Progenitor cell of endocrine pancreas (in vitro differentiated cells): Measurements from ENCODE around the gene MEOX1. TPM values are rescaled to one million over a fixed set of nuclear protein-coding genes. Genes with fewer than 3 reads are reported as not detected.
A peak's percentile ranks its signal among the peaks of the same experiment; 100 is the strongest.

ENCODE experiments used
- DNase-seq: peaks from one replicate; pipeline ENCODE4 v3.0.0; 2021; ENCODE audit warnings: low spot score; ENCODE audit not compliant: unreplicated experiment
- H3K27ac Mint-ChIP-seq: 2 replicates; pipeline ENCODE4 v1.8.0; 2021; ENCODE audit warnings: mild to moderate bottlenecking, moderate library complexity, mixed read lengths
- H3K27me3 Mint-ChIP-seq: 2 replicates; pipeline ENCODE4 v1.8.0; 2021; ENCODE audit warnings: mixed read lengths
- H3K36me3 Mint-ChIP-seq: 2 replicates; pipeline ENCODE4 v1.8.0; 2022; ENCODE audit warnings: mixed read lengths; ENCODE audit not compliant: insufficient read depth
- H3K4me1 Mint-ChIP-seq: 2 replicates; pipeline ENCODE4 v1.8.0; 2021; ENCODE audit warnings: low read depth, mixed read lengths
- H3K4me3 Mint-ChIP-seq: 2 replicates; pipeline ENCODE4 v1.8.0; 2021; ENCODE audit warnings: low read depth, mild to moderate bottlenecking, moderate library complexity, mixed read lengths
- H3K9me3 Mint-ChIP-seq: 2 replicates; pipeline ENCODE4 v1.8.0; 2021; ENCODE audit warnings: low read depth, mixed read lengths
- CTCF ChIP-seq: fragments of 200-600 bp; sonication (generic); IDR thresholded peaks from one replicate; pipeline ENCODE4 v1.5.0; 2021; ENCODE audit warnings: antibody characterized with exemption, mild to moderate bottlenecking; ENCODE audit not compliant: unreplicated experiment
- long read RNA-seq: library from polyadenylated mRNA; unstranded; transcript quantifications from one replicate; pipeline ENCODE4 v2.0.0, GENCODE V29; 2020
- total RNA-seq: library from RNA; stranded (reverse); gene quantifications from 2 replicates; pipeline ENCODE4 v1.2.1, GENCODE V29; 2021

The MEOX1 gene
- total RNA-seq = 1.1 and 1.2 TPM in 2 replicates
- long read RNA-seq, partial matches to known transcripts = 0 of 3 reads
- long read RNA-seq, other reads (novel, unspliced or antisense) = 0 of 3 reads

DNA sequence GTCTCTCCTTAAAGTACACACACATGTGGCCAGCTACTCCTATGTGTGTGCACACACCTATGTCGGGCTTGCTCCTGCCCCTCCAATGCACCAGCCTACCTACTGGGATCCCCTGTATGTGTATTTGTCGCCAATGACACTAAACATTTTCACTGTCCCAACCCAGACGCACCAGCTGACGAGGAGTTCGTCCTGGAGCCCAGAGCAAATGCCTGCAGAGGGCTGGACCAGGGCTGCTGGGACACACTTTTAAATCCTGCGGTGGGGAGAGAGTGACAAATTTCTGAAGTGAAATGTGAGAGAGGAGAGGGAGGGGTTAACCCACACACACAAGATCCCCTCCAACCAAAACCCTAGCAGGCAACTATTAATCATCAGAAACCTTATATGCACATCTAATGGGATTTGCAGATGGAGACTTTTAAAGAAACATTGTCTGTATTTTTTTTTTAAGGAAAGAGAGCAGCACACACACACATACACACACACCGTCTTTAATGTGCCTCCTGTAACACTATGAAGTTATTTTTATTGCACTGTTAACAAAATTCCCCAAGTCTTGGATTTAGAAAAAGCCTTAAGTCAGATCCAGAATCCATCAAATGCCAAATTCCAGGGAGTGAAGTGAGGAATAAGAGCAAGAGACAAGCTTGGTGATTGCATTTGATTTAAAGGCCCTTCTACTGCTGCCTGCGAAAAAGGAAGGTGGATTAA, at the start of gene MEOX1:
TSS of gene MEOX1 (minus strand) at position 224 of the 714 bp plus-strand sequence. CDS start 388 bp downstream, outside the sequence.
- H3K36me3 Mint-ChIP-seq = no peaks in the 10 kb centered on the region
- H3K4me1 Mint-ChIP-seq = peaks cover 21% of the 10 kb centered on the region
- H3K4me3 Mint-ChIP-seq = no peak within 1 kb of the TSS
- no peak for TF ChIP-seq CTCF
- no peak for DNase-seq
- no peaks in the 10 kb centered on the region for H3K9me3 Mint-ChIP-seq
- peaks cover 8% of the 10 kb centered on the region for H3K27me3 Mint-ChIP-seq
- H3K27ac Mint-ChIP-seq = peak within 1 kb of the TSS; percentile 45

- Mint-ChIP-seq H3K27ac (no peak overlapping the region), H3K27me3 (peaks cover 30% of the 10 kb centered on the region), H3K9me3 (no peaks in the 10 kb centered on the region), H3K4me1 (peaks cover 8% of the 10 kb centered on the region), H3K36me3 (no peaks in the 10 kb centered on the region), H3K4me3 (no peak overlapping the region)
- no peak for TF ChIP-seq CTCF
- DNase-seq = no peak
These were observed 48.4 kb upstream of the MEOX1 start for GRCh38 chr17:43710101-43710500.

DNA sequence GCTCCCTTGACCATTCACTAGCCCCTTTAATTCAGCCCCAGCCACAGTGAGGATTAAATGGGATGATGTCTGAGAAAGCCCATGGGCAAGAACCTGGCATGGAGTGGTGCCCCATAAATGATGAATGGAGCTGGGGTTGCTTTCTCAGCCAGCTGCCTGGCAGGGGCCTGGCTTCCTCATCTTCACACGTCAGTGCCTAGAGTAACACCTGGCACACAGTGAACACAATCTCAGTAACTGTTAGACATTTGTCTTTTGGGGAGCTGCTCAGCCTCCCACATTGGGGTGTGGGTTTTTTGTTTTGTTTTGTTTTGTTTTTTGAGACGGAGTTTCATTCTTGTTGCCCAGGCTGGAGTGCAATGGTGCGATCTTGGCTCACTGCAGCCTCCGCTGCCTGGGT, 47.5 kb upstream of the MEOX1 start:
- no peak for TF ChIP-seq CTCF
- H3K27ac Mint-ChIP-seq = no peak overlapping the region
- no peak overlapping the region for H3K4me3 Mint-ChIP-seq

DNA sequence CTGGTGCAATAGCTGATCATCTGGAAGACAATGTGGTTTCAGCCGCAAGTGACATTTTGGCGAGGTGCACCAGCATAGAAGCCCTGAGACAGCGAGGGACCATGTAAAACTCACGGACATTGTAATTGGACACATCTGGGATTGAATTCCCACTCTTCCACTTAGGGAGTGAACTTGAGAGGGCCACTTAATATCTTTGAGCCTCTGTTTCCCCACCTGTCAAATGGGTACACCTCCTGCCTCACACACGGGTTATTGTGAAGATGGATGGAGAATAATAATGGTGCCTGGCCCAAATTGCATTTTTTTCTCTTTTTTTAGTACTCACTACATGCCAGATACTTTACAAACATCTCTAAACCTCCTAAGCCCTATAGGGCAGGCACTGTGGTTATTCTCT, 45.5 kb upstream of the MEOX1 start:
- Mint-ChIP-seq H3K36me3 (no peaks in the 10 kb centered on the region), H3K27ac (no peak overlapping the region), H3K27me3 (peaks cover 9% of the 10 kb centered on the region), H3K4me1 (no peaks in the 10 kb centered on the region), H3K9me3 (peaks cover 5% of the 10 kb centered on the region), H3K4me3 (no peak overlapping the region)
- no peak for TF ChIP-seq CTCF
- DNase-seq = no peak

More for the DNA sequence above, 47.5 kb upstream of the MEOX1 start:
- no peaks in the 10 kb centered on the region for H3K36me3 Mint-ChIP-seq
- H3K4me1 Mint-ChIP-seq = peaks cover 7% of the 10 kb centered on the region
- peaks cover 22% of the 10 kb centered on the region for H3K27me3 Mint-ChIP-seq
- no peaks in the 10 kb centered on the region for H3K9me3 Mint-ChIP-seq
- DNase-seq = no peak

GRCh38 chr17:43706235-43706634, 44.5 kb upstream of the MEOX1 start:
- Mint-ChIP-seq H3K4me1 (no peaks in the 10 kb centered on the region), H3K27me3 (peaks cover 9% of the 10 kb centered on the region), H3K36me3 (no peaks in the 10 kb centered on the region), H3K27ac (no peak overlapping the region), H3K4me3 (no peak overlapping the region), H3K9me3 (peaks cover 5% of the 10 kb centered on the region)
- no peak for DNase-seq
- no peak for TF ChIP-seq CTCF
